NCI-H2227 (cell line): Measurements from ENCODE around the gene MINDY4.

Experiments used
- DNase-seq: peaks from one replicate; lab custom pipeline; 2025; ENCODE audit not compliant: unreplicated experiment; lab: John Stamatoyannopoulos, UW

Gene MINDY4

GRCh38 chr7:30741289-30741688 lies 29.9 kb upstream of the MINDY4 start:
- no peak for DNase-seq

DNA sequence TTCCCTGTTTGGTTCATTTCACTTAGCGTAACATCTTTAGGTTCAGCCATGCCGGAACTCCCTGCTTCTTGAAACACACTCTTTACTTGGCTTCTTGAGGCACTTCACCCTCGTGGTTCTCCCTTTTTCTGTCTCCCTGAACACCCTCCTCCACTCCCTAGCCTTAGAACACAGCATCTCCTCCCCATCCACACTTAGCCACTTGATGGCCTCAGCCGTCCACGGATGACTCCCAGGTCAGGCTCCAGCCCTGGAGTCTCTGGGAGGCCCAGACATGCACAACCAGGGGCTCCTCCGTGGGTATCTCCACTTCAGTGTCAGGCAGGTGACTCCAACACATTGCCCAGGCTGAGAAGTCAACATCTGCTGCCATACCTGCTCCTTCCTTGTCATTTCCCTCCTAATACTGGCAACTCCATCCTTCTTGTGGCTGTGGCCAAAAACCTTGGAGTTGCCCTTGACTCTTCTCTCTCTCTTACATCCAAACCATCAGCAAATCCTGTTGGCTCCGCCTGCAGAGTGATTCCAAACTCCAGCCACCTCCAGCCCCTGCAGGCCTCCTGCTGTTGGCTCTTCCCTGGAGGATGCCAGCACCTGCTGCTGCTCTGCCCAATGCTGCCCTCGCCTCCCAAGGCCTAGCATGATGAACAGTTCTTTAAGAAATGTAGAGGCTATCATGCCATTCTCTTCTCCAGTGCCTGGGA lies 27.7 kb upstream of the MINDY4 start:
- DNase-seq = no peak

DNA sequence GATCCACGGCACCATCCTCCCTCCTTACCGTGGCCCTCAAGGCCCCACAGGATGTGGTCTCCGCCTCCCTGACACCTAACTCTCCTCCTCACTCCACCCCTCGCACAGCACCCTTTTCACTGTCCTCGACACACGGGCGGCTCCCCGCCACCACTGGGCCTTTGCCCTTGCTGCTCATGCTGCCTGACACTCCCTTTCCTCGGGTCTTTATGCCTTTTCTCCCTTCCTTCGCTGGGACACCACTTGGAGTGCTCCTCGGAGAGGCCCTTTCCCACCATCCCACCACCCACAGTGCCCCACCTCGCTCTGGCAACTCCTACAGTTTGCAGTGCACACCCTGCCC lies 27.2 kb upstream of the MINDY4 start:
- no peak for DNase-seq

GRCh38 chr7:30745261-30745941 lies 25.8 kb upstream of the MINDY4 start:
- no peak for DNase-seq

DNA sequence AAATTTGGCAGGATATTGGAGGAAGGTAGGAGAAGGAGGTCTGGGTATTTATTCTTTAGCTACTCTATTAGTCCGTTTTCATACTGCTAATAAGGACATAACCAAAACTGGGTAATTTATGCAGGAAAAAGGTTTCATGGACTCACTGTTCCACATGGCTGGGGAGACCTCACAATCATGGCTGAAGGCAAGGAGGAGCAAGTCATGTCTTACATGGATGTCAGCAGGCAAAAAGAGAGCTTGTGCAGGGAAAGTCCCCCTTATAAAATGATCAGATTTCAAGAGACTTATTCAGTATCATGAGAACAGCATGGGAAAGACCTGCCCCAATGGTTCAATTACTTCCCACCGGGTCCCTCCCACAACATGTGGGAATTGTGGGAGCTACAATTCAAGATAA lies 21.2 kb upstream of the MINDY4 start:
- no peak for DNase-seq

- DNase-seq = no peak
These were observed 20.2 kb upstream of the MINDY4 start for GRCh38 chr7:30750683-30751650.

DNA sequence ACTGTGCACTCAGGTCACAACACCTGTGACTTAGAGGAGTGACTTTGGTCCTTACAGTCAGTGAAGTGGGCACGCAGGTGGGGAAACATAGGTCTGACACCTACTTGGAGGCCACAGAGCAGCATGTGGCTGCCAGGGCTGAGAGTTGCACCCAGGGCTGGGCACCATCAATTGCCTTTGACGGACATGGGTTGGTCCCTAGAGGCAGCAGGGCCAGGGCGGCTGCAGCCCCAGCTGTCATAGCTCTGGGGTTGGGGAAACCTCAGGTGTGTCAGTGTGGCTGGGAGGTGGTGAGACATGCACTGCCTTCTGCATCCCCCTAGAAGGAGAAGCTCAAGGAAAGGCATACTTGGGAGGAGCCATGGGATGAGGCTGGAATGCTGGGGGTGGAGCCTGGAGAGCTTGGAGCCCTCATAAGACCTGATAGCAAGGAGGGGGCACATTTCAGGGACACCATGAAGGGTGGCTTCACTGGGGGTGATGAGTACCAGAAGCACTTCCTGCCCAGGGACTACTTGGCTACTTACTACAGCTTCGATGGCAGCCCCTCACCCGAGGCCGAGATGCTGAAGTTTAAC lies 19.4 kb upstream of the MINDY4 start, which contains the start of gene INMT:
Gene INMT, plus strand, starts transcription at position 440 of the 578 bp plus-strand sequence. Its CDS starts 16 bp downstream, at position 456.
- DNase-seq = no peak

- no peak for DNase-seq
These were observed 18.7 kb upstream of the MINDY4 start for GRCh38 chr7:30752484-30752883.

DNA sequence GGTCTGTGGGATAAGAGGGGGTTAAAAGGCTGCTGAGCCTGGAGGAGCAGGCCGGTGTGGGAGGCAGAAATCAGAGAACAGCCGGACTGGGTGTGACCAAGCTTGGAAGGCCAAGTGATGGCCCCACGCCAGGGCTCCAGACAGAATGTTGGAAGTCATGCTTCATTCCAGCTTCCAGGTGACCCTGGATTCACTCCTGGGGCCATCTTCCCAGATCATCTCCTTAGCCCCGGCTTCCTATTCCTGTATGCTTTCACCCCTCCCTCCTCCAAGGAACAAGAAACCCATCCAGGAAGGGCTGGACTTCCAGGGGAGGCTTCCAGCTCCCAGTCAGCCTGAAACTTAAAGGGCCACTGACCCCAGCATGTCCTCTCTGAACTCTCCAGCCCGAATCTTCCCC lies 18.2 kb upstream of the MINDY4 start:
- DNase-seq = no peak

DNA sequence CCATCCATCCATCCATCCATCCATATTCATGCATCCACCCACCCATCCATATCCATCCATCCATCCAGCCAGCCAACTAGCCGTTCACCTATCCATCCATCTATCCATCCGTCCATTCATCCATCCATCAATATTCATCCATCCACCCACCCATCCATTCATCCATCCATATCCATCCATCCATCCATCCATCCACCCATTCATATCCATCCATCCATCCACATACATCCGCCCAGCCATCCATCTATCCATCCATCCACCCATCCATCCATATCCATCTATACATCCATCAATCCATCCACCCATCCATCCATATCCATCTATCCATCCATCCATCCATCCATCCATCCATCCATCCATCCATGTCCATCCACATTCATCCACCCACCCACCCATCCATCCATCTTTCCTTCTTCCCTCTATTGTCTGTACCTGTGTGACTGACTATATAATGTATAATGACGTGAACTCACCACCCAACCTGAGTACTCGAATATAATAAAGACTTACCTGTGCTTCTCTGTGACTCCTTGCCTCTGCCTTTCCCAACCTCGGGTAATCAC lies 16.8 kb upstream of the MINDY4 start:
- DNase-seq = no peak

GRCh38 chr7:30755384-30756154 lies 15.6 kb upstream of the MINDY4 start:
- no peak for DNase-seq

DNA sequence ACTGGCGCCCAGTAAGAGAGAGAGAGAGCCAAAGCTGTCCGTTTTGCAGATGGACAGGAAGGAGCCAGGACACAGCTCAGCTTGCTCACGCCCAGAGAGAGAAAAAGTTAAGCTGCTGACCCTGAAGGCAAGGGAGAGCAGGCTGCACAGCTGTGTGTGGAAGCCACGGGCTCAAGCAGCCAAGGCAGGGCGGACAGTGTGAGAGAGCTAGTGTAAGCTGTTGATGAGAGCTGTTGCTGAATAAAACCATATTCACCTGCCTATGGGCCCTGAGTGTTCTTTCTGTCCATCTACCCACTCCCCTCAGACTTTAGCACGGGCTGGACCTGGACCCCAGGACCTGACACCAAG lies 13.9 kb upstream of the MINDY4 start:
- DNase-seq = no peak

DNA sequence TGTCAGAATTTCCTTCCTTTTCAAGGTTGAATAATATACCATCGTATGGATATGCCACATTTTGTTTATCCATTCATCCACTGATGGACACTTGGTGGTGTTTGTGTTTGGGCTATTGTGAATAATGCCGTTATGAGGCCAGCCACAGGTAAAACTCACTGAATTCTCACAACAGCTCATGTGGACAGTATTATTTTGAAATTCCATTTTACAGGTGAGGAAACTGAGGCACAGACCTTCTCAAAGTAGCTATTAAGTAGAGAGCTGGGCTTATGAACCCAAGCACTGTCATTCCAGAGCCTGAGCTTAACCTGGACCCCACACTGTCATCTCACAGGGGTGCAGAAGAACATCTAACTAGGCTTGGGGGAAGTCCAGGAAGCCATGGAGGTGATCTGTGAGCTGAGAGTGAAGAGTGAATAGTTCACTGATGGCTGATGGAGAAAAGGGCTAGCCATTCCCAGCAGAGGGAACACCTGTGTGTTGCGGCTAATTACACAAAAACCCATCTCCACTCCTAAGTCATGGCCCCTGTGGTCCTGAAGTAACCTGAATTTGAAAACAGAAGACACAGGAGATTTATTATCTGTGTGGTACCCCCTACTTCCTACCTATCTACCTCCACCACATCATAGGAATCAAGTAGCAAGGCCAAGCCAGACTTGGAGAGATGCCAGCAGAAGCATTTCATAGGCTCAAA lies 10.6 kb upstream of the MINDY4 start:
- DNase-seq = no peak

DNA sequence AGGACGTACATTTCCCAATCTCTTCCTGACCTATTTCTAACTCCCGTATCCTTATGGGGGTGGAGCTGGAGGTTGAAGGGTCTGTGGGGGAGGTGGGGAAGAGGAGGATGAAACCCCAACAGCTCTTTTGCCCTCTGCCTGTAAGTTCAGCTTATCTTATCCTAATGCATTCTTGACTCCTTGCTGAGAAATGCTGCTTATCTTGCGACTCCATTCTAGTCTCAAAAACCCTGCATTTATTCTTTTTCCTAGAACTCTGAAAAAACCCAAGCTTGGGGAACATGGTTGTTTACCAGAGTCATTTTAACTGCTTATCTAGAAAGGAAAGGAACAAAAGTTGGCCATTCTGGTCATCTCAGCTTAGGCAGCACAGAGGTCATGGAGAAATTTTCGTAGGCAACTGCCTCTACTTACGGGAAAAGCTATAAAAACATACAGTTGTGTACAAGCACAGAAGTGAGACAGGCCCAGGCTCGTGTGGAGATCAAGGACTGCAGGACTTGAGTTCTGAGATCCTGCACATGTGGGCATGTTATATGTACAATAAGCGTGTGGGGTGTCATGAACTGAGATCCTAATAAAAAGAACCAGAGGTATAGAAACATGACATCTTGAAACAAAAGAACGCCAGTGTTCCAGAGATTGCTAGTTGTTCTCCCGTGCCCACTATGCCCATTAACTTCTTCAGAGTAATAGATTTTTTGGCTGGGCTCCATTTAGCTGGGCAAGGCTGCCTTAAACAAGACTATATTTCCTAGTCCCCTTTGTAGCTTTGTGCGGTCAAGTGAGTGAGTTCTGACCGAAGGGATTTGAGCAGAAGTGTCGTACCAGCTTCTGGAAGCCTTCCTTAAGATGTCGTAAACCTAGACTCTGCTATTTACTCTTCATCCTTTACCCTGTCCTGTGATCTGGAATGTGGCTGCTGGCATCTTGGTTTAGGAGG lies 9.7 kb upstream of the MINDY4 start:
- DNase-seq = no peak

DNA sequence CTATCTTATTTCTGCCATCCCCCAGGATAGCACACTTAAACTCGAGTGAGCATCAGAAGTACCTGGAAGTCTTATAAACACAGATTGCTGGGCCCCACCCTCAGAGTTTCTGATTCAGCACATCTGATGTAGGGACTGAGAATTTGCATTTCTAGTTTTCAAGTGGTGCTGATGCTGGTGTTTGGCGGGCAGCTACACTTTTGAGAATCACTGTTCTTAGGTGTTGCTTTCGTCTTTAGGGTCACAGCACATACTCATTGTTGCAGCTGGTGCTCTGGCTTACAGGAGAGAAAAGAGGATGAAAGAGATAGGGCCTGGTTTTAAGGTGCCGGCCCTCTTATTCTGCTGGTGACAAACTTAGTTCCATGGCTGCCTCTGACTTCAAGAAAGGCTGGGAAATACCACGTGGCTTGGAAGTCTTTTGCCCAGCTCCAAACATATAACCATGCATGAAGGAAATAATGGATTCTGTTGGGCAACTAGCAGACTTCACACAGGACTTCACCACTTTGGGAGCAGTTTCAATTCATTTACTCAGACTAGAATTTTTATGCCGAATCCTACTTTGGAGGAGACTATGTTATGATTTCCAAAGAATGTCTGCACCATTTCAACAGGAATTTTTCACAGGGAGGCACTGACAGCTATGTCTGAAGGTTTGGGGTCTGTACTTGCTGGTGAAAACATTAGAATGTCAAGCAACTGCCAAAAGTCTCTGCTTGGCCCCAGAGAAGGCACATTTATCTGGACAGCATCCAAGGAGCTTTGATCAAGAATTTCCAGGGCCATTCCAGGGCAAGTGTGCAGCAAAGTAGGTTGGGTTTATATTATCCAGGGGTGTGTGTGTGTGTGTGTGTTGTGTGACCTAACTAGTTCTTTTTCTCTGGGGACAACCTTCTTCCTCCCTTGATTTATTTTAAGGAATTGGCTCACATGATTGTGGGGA lies 6.9 kb upstream of the MINDY4 start:
- no peak for DNase-seq

DNA sequence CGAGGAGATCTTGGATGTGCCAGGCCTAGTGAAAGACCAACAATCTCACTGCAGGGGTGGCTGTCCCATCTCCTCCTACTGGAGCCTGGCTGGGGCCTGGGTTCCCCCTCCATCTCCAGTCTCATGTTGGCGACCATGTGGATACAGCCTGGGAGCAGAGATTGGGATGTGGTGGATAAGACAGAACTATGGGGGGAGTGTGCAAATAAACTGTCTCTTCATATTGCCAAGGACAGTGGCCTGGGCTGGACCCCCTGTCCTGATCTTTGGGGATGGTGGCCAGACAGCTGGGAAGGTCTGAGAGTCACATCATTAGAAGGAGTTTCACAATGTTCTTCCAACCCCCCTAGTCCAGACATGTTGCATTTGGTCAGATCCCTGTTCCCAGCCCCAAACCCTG lies 5.8 kb upstream of the MINDY4 start:
- DNase-seq = no peak

DNA sequence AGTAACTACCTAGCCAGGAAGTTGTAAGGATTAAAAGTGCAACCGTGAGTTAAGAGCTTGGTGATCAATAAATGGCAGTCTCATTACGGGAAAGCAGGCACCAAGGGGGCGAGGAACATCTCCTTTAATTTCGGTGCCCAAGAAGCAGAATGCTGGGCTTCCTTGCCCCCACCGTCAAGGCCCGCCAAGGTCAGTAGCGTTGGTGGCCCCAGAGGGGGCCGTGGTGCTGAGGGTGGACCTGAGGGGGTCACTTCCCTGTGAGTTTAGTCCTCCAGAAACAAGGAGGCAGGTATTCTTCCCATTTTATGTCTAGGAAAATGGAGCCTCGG lies 408 bp upstream of the MINDY4 start:
- no peak for DNase-seq
